Calu3 (cell line): ENCODE data around the gene SQSTM1. TPM values are rescaled to one million over a fixed set of nuclear protein-coding genes. Genes with fewer than 3 reads are reported as not detected.

Experiments
- BruUV-seq: library from RNA; stranded (reverse); fragments of 400-500 nt; replicated peaks from 2 replicates; lab custom pipeline; 2021; lab: Mats Ljungman, UMichigan
- CTCF ChIA-PET: fragments of 300-600 bp; sonication (Branson Sonifier 250); formaldehyde crosslinking; loops from one replicate; lab custom pipeline; 2022; ENCODE audit warnings: antibody characterized with exemption; lab: Charles Lee
- DNase-seq: peaks from one replicate; pipeline ENCODE4 v3.0.0; 2022
- H3K27ac Mint-ChIP-seq: one replicate; pipeline ENCODE4 v1.8.0; 2022; ENCODE audit warnings: mixed read lengths; ENCODE audit not compliant: unreplicated experiment
- H3K27me3 Mint-ChIP-seq: one replicate; pipeline ENCODE4 v1.8.0; 2022; ENCODE audit warnings: mixed read lengths; ENCODE audit not compliant: unreplicated experiment
- H3K36me3 Mint-ChIP-seq: one replicate; pipeline ENCODE4 v1.8.0; 2022; ENCODE audit warnings: mild to moderate bottlenecking, moderate library complexity, mixed read lengths; ENCODE audit not compliant: insufficient read depth, unreplicated experiment
- H3K4me1 Mint-ChIP-seq: one replicate; pipeline ENCODE4 v1.8.0; 2022; ENCODE audit warnings: mild to moderate bottlenecking, low read depth, mixed read lengths; ENCODE audit not compliant: unreplicated experiment
- H3K4me3 Mint-ChIP-seq: one replicate; pipeline ENCODE4 v1.8.0; 2022; ENCODE audit warnings: mild to moderate bottlenecking, low read depth, moderate library complexity, mixed read lengths; ENCODE audit not compliant: unreplicated experiment
- H3K9me3 Mint-ChIP-seq: one replicate; pipeline ENCODE4 v1.8.0; 2022; ENCODE audit warnings: low read depth, mixed read lengths; ENCODE audit not compliant: unreplicated experiment
- CTCF ChIP-seq: fragments of 200-600 bp; IDR thresholded peaks from one replicate; pipeline ENCODE4 v1.8.0; 2022; ENCODE audit warnings: antibody characterized with exemption; ENCODE audit not compliant: unreplicated experiment
- intact Hi-C: fragments of 100-400 bp; cut with micrococcal nuclease; formaldehyde crosslinking; loops from one replicate; pipeline ENCODE4 v1.10.0; 2022; ENCODE audit not compliant: unreplicated experiment
- total RNA-seq: library from RNA; stranded (reverse); gene quantifications from 2 replicates; pipeline ENCODE4 v1.2.3, GENCODE V29; 2022

SQSTM1 gene
- total RNA-seq, 1 experiment from 2014 or later: 1,023 TPM

- Mint-ChIP-seq H3K36me3 (peaks cover 74% of the 10 kb centered on the region), H3K27ac (peak overlapping the region; percentile 72), H3K9me3 (no peaks in the 10 kb centered on the region), H3K4me3 (peak overlapping the region; percentile 72), H3K4me1 (peaks cover 16% of the 10 kb centered on the region), H3K27me3 (no peaks in the 10 kb centered on the region)
- CTCF ChIA-PET: interaction anchor here (0.9 kb wide), 1 partner anchor 98 kb away, joined by 3 read pairs; no protein-coding TSS in a partner anchor
- DNase-seq: no peak
- no peak for TF ChIP-seq CTCF
- no TSS peak for BruUV-seq
- intact Hi-C loops: no loop called here
Measured at GRCh38 chr5:179794575-179794974, 26.1 kb upstream of the SQSTM1 start.

GRCh38 chr5:179795049-179795862, 25.4 kb upstream of the SQSTM1 start:
- Mint-ChIP-seq H3K9me3 (no peaks in the 10 kb centered on the region), H3K4me3 (peak overlapping the region; percentile 72), H3K27me3 (no peaks in the 10 kb centered on the region), H3K36me3 (peaks cover 81% of the 10 kb centered on the region), H3K4me1 (peaks cover 16% of the 10 kb centered on the region), H3K27ac (peak overlapping the region; percentile 72)
- DNase-seq: peak; percentile 40
- intact Hi-C loops: no loop called here
- CTCF ChIA-PET: interaction anchor here (0.6 to 1.4 kb wide), 7 partner anchors 28 to 301 kb away, joined by 3 to 11 read pairs (median 6); no protein-coding TSS in a partner anchor
- TF ChIP-seq CTCF: no peak
- no TSS peak for BruUV-seq

GRCh38 chr5:179795863-179796833, 24.6 kb upstream of the SQSTM1 start:
- peak overlapping the region; percentile 87 for H3K27ac Mint-ChIP-seq
- DNase-seq: peak; percentile 95
- H3K9me3 Mint-ChIP-seq: no peaks in the 10 kb centered on the region
- peak overlapping the region; percentile 72 for H3K4me3 Mint-ChIP-seq
- BruUV-seq: no TSS peak
- H3K4me1 Mint-ChIP-seq: peaks cover 16% of the 10 kb centered on the region
- H3K36me3 Mint-ChIP-seq: peaks cover 90% of the 10 kb centered on the region
- no peaks in the 10 kb centered on the region for H3K27me3 Mint-ChIP-seq
- intact Hi-C loops: no loop called here
- peak; percentile 79 for TF ChIP-seq CTCF
- CTCF ChIA-PET: interaction anchor here (0.6 to 1.4 kb wide), 6 partner anchors 27 to 301 kb away, joined by 3 to 11 read pairs (median 6); no protein-coding TSS in a partner anchor
